ENCODE results near the gene BABAM2.

- TF ChIP-seq, protein P1, sequence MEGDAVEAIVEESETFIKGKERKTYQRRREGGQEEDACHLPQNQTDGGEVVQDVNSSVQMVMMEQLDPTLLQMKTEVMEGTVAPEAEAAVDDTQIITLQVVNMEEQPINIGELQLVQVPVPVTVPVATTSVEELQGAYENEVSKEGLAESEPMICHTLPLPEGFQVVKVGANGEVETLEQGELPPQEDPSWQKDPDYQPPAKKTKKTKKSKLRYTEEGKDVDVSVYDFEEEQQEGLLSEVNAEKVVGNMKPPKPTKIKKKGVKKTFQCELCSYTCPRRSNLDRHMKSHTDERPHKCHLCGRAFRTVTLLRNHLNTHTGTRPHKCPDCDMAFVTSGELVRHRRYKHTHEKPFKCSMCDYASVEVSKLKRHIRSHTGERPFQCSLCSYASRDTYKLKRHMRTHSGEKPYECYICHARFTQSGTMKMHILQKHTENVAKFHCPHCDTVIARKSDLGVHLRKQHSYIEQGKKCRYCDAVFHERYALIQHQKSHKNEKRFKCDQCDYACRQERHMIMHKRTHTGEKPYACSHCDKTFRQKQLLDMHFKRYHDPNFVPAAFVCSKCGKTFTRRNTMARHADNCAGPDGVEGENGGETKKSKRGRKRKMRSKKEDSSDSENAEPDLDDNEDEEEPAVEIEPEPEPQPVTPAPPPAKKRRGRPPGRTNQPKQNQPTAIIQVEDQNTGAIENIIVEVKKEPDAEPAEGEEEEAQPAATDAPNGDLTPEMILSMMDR (conservative IDR thresholded peaks at IDR 0.05; ENCODE audit: low read depth, low read length) = no peak
- TF ChIP-seq MAZ (IDR thresholded peaks at IDR 0.05; ENCODE audit: borderline replicate concordance, low read depth, low read length) = no peak
- TF ChIP-seq CEBPB (IDR thresholded peaks at IDR 0.05; ENCODE audit: low read depth, low read length) = peak; percentile 22; the same call in 1 of the 2 replicates
- TF ChIP-seq POLR2A (IDR thresholded peaks at IDR 0.05; ENCODE audit: low read depth, low read length) = no peak
- no peak for TF ChIP-seq RFX5 (IDR thresholded peaks at IDR 0.05; ENCODE audit: low read depth, low read length)
- no peak for TF ChIP-seq RAD21 (IDR thresholded peaks at IDR 0.05; ENCODE audit: low read length)
- no peak for TF ChIP-seq SMC3 (IDR thresholded peaks at IDR 0.05; ENCODE audit: low read depth, low read length)
- TF ChIP-seq FOS (IDR thresholded peaks at IDR 0.05; ENCODE audit: low read depth, low read length) = no peak
- no peak for TF ChIP-seq RCOR1 (IDR thresholded peaks at IDR 0.05; ENCODE audit: insufficient replicate concordance, low read length)
- no peak for TF ChIP-seq MXI1 (IDR thresholded peaks at IDR 0.05; ENCODE audit: borderline replicate concordance, low read depth, low read length)
Observed at GRCh38 chr2:27993402-27993787, 102.9 kb downstream of the BABAM2 start.
